ENCODE data around the gene TTC21A.

- TF ChIP-seq EZH2phosphoT487 (IDR thresholded peaks at IDR 0.05; ENCODE audit: unreplicated experiment) (no peak), REST (IDR thresholded peaks at IDR 0.05; ENCODE audit: unreplicated experiment) (no peak), CTCF (conservative IDR thresholded peaks at IDR 0.05; ENCODE audit: low read depth in 2 of 2) (no peak)
Observed at GRCh38 chr3:39164414-39164813, 56.9 kb downstream of the TTC21A start.

Measured in GM23338 (cell line).